Heart left ventricle (tissue), 16 donors: ENCODE data around the gene SERHL2. TPM values are rescaled to one million over a fixed set of nuclear protein-coding genes. Genes with fewer than 3 reads are reported as not detected.
"Not testable (repeated sequence)": the region's sequence is repeated elsewhere in the genome, so short reads cannot be mapped to it uniquely, and the experiment has no call there.

ENCODE experiments used
- ATAC-seq, 4 donors: fragments of 200-7000 bp; cut with Tn5 transposase; one replicate each; pipeline ENCODE4 v1.9.1; 2020 to 2022; ENCODE audit warnings: moderate library complexity in 4 of 4, mild to moderate bottlenecking in 3 of 4, moderate number of reproducible peaks in 1 of 4
- DNase-seq, 5 donors: peaks; one replicate each; pipeline ENCODE4 v3.0.0-alpha.2; 2020
- H3K27ac ChIP-seq, 12 donors: fragments of 200-600 bp; sonication (generic) in 4 of 12; one replicate each; pipeline versions ENCODE4 v1.5.0 to v1.8.0; 2016 to 2022; ENCODE audit warnings: mild to moderate bottlenecking in 2 of 12
- H3K27me3 ChIP-seq, 9 donors: fragments of 200-600 bp; sonication (generic) in 2 of 9; one replicate each; pipeline versions ENCODE4 v1.5.1 to v1.8.0; 2016 to 2022; ENCODE audit warnings: mild to moderate bottlenecking in 3 of 9
- H3K36me3 ChIP-seq, 9 donors: fragments of 200-600 bp; sonication (generic) in 2 of 9; one replicate each; pipeline versions ENCODE4 v1.5.0 to v1.8.0; 2018 to 2022; ENCODE audit warnings: mild to moderate bottlenecking in 2 of 9
- H3K4me1 ChIP-seq, 12 donors: fragments of 200-600 bp; sonication (generic) in 4 of 12; one replicate each; pipeline versions ENCODE4 v1.5.0 to v1.8.0; 2016 to 2022; ENCODE audit warnings: mild to moderate bottlenecking in 3 of 12
- H3K4me3 ChIP-seq, 12 donors: fragments of 200-600 bp; sonication (generic) in 4 of 12; one replicate each; pipeline versions ENCODE4 v1.5.0 to v1.8.0; 2017 to 2022; ENCODE audit warnings: mild to moderate bottlenecking in 9 of 12, moderate library complexity in 4 of 12
- H3K9me3 ChIP-seq, 12 donors: fragments of 200-600 bp; sonication (generic) in 4 of 12; one replicate each; pipeline versions ENCODE4 v1.5.0 to v1.8.0; 2016 to 2022; ENCODE audit warnings: mild to moderate bottlenecking in 1 of 12
- CTCF ChIP-seq, 12 donors: fragments of 200-600 bp; sonication (generic) in 4 of 12; IDR thresholded peaks; one replicate each; pipeline versions ENCODE4 v1.5.0 to v1.8.0; 2018 to 2022; ENCODE audit warnings: antibody characterized with exemption in 12 of 12, mild to moderate bottlenecking in 5 of 12
- POLR2A ChIP-seq, 2 donors: fragments of 450-650 bp; IDR thresholded peaks; one replicate each; pipeline ENCODE4 v1.6.1; 2017; ENCODE audit warnings: antibody characterized with exemption in 2 of 2, mild to moderate bottlenecking in 2 of 2, moderate library complexity in 2 of 2
- WGBS, 4 donors: extraction: QIAGEN DNeasy Blood & Tissue Kit in 2 of 4; methylation state at CpG; one replicate each; pipeline versions ENCODE4 v1.1.5 to v1.1.7; 2013 to 2018; 5-methylcytosine and 5-hydroxymethylcytosine counted together
- intact Hi-C, 10 donors: fragments of 100-400 bp; cut with DNase I; formaldehyde crosslinking; loops; one replicate each; pipeline versions ENCODE4 v1.11.1 to v1.14.2; 2022
- polyA plus RNA-seq, 2 donors: library from polyadenylated mRNA; stranded (reverse); fragments of 200-250 nt; gene quantifications; one replicate each; pipeline ENCODE4 v1.2.3, GENCODE V29; 2013
- total RNA-seq, 9 donors: library from RNA; depleted of rRNA in 2 of 9; stranded (reverse); fragments of >200 nt in 2 of 9; fragmentation: NEBNext Ultra II Directional in 3 of 9; extraction: Animal tissue kit (Norgen Biotek cat#: 25700) in 3 of 9; gene quantifications; one replicate each; pipeline versions ENCODE4 v1.1.0 to v1.2.4, GENCODE V29; 2016 to 2023
- donor health status: ischemic (EF 13 %, LVEDD 7.1; RV severe dilation, severe dysfunction).
- donor health status: healthy with polysubstance abuse.
- donor health status: DM: no; HTN: yes; CAD: no.
- donor health status: DM: no; HTN: no; CAD: no.
- donor health status: ischemic (EF 25% LVEDD 6.9; RV normal size, moderate dysfunction).
- donor health status: ischemic (EF 25% LVEDD 5.7; RV mildly dilated, moderate dysfunction).
- donor health status: healthy.
- donor health status: DM: yes; HTN: yes; CAD: no.
- donor health status: ischemic (EF 35%, LVEDD 5.7; RV mildly dilated, moderate dysfunction).
- donor health status: nonischemic (EF 11% LVEDD 7.7; RV severe dilation, severe dysfunction).
- donor health status: DM: yes; HTN: yes; CAD: no.
- donor health status: PGD.
- donor health status: ischemic (EF 29% LVEDD 5.4; RV normal size, mild dysfunction).
- donor health status: nonischemic (EF 23%, LVEDD 6.1; RV moderate dilation, normal function).

SERHL2 gene
- total and polyA plus RNA-seq, 11 donors, result 0.90 to 5.3 (median 3.4) TPM

DNA sequence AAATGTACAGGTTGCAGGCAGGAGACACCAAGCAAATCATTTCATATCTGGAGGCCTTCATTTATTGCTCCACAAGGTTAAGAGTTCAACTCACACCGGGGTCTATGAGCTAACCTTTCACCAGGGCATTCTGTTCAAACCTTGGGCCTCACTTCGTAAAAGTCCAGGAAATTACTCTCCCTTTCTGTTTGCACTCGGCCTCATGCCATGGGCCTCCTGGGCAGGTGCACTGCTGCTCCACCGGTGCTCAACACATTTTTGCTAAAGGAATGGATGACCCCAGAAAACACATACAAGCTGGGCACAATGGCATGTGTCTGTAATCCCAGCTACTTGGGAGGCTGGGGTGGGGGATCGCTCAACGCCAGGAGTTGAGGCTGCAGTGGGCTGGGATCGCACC lies 17.6 kb upstream of the SERHL2 start:
- H3K27ac ChIP-seq, result peak overlapping the region in 1 of 12 donors; percentile 43
- H3K4me1 ChIP-seq, result peaks cover 0 to 22% (median 5%) of the 10 kb centered on the region in 12 donors
- no peak overlapping the region for H3K4me3 ChIP-seq
- TF ChIP-seq POLR2A (IDR thresholded peaks at IDR 0.05) (no peak), CTCF (IDR thresholded peaks at IDR 0.05) (no peak)
- intact Hi-C loops, result no loop called here
- no peaks in the 10 kb centered on the region for H3K36me3 ChIP-seq
- ATAC-seq (no peak), DNase-seq (no peak)
- peaks cover 0 to 3% (median 0%) of the 10 kb centered on the region in 9 donors for H3K27me3 ChIP-seq
- H3K9me3 ChIP-seq, result no peaks in the 10 kb centered on the region
- 92 to 96% (median 92%) methylated on average over 7 of the region's 7 CpGs for WGBS, 4 donors

DNA sequence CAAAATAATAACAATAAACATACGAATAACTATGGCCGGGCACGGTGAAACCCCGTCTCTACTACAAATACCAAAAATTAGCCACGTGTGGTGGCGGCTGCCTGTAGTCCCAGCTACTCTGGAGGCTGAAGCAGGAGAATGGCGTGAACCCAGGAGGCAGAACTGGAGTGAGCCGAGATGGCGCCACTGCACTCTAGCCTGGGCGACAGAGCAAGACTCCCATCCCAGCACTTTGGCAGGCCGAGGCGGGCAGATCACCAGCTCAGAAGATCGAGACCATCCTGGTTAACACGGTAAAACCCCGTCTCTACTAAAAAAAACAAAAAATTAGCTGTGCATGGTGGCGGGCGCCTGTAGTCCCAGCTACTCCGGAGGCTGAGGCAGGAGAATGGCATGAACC lies 17.1 kb upstream of the SERHL2 start:
- H3K36me3 ChIP-seq, H3K27me3 ChIP-seq, H3K4me3 ChIP-seq, intact Hi-C loops, ATAC-seq, DNase-seq, H3K9me3 ChIP-seq: not testable (repeated sequence)
- Histone ChIP-seq H3K27ac (peak overlapping the region in 8 of 12 donors; percentile 34 to 68 (median 53)), H3K4me1 (peaks cover 0 to 22% (median 5%) of the 10 kb centered on the region in 12 donors)
- WGBS, 4 donors, result 94 to 97% (median 96%) methylated on average over 18 of the region's 18 CpGs

- peak; percentile 51 to 91 (median 88) for ATAC-seq
- H3K4me1 ChIP-seq, result peaks cover 0 to 22% (median 5%) of the 10 kb centered on the region in 12 donors
- H3K4me3 ChIP-seq, intact Hi-C loops, H3K36me3 ChIP-seq, H3K9me3 ChIP-seq, H3K27me3 ChIP-seq, DNase-seq: not testable (repeated sequence)
- H3K27ac ChIP-seq, result peak overlapping the region in 9 of 12 donors; percentile 46 to 72 (median 57)
- 52 to 77% (median 57%) methylated on average over 7 to 13 of the region's 14 CpGs for WGBS, 4 donors
Observed at GRCh38 chr22:42537199-42537831, 16.4 kb upstream of the SERHL2 start.

GRCh38 chr22:42539236-42539771 lies 14.5 kb upstream of the SERHL2 start:
- 25 to 55% (median 36%) methylated on average over 7 to 9 of the region's 11 CpGs for WGBS, 4 donors
- peak; percentile 70 to 85 (median 77) for ATAC-seq
- intact Hi-C loops, result not testable (repeated sequence)

GRCh38 chr22:42544686-42545085 lies 9.1 kb upstream of the SERHL2 start:
- Histone ChIP-seq H3K4me1 (peaks cover 0 to 5% (median 0%) of the 10 kb centered on the region in 12 donors), H3K36me3 (no peaks in the 10 kb centered on the region), H3K27me3 (peaks cover 0 to 6% (median 0%) of the 10 kb centered on the region in 9 donors), H3K9me3 (no peaks in the 10 kb centered on the region), H3K4me3 (no peak overlapping the region), H3K27ac (no peak overlapping the region)
- DNase-seq, result no peak
- peak in 2 of 4 donors; percentile 41 to 49 for ATAC-seq
- 4 to 11% (median 9%) methylated on average over 2 of the region's 2 CpGs for WGBS, 4 donors
- intact Hi-C loops, result no loop called here
- TF ChIP-seq CTCF (IDR thresholded peaks at IDR 0.05), result no peak
- no peak for TF ChIP-seq POLR2A (IDR thresholded peaks at IDR 0.05)

More at GRCh38 chr22:42539236-42539771, 14.5 kb upstream of the SERHL2 start:
- Histone ChIP-seq H3K4me1 (peaks cover 0 to 17% (median 5%) of the 10 kb centered on the region in 12 donors), H3K27ac (peak overlapping the region in 7 of 12 donors; percentile 13 to 65 (median 28))
- DNase-seq, H3K27me3 ChIP-seq, H3K4me3 ChIP-seq, H3K36me3 ChIP-seq, H3K9me3 ChIP-seq: not testable (repeated sequence)
